HG03108 (cell line): ENCODE measurements around the gene TMEM163.
"Not testable (repeated sequence)": the region's sequence is repeated elsewhere in the genome, so short reads cannot be mapped to it uniquely, and the experiment has no call there.

Experiments
- ATAC-seq: cut with Tn5 transposase; IDR thresholded peaks from one replicate; pipeline ENCODE4 v1.9.1; 2021; ENCODE audit warnings: moderate library complexity; ENCODE audit not compliant: unreplicated experiment

TMEM163 gene

GRCh38 chr2:134583462-134583861, 135.3 kb downstream of the TMEM163 start:
- ATAC-seq = no peak

GRCh38 chr2:134582547-134582899, 136.3 kb downstream of the TMEM163 start:
- ATAC-seq = no peak

GRCh38 chr2:134581877-134582546, 136.8 kb downstream of the TMEM163 start:
- peak; percentile 61 for ATAC-seq

- no peak for ATAC-seq
Observed at GRCh38 chr2:134578316-134578715, 140.5 kb downstream of the TMEM163 start.

- ATAC-seq = no peak
Observed at GRCh38 chr2:134576478-134576877, 142.3 kb downstream of the TMEM163 start.

- ATAC-seq = no peak
Observed at GRCh38 chr2:134575888-134576287, 142.9 kb downstream of the TMEM163 start.

GRCh38 chr2:134574611-134575330, 144.0 kb downstream of the TMEM163 start:
- ATAC-seq = no peak

- no peak for ATAC-seq
Observed at GRCh38 chr2:134573724-134574123, 145.1 kb downstream of the TMEM163 start.

GRCh38 chr2:134573085-134573370, 145.8 kb downstream of the TMEM163 start:
- no peak for ATAC-seq

GRCh38 chr2:134572314-134573084, 146.3 kb downstream of the TMEM163 start:
- no peak for ATAC-seq

- no peak for ATAC-seq
Observed at GRCh38 chr2:134570676-134571075, 148.1 kb downstream of the TMEM163 start.

- no peak for ATAC-seq
Observed at GRCh38 chr2:134568413-134568812, 150.4 kb downstream of the TMEM163 start.

- ATAC-seq = no peak
Observed at GRCh38 chr2:134567666-134568065, 151.1 kb downstream of the TMEM163 start.

GRCh38 chr2:134564955-134565354, 153.8 kb downstream of the TMEM163 start:
- ATAC-seq = not testable (repeated sequence)

GRCh38 chr2:134564549-134564948, 154.3 kb downstream of the TMEM163 start:
- no peak for ATAC-seq

- no peak for ATAC-seq
Observed at GRCh38 chr2:134558208-134558830, 160.5 kb downstream of the TMEM163 start.

- ATAC-seq = no peak
Observed at GRCh38 chr2:134555411-134555810, 163.4 kb downstream of the TMEM163 start.

GRCh38 chr2:134553657-134554056, 165.1 kb downstream of the TMEM163 start:
- ATAC-seq = no peak

GRCh38 chr2:134550566-134551164, 168.1 kb downstream of the TMEM163 start:
- no peak for ATAC-seq

GRCh38 chr2:134549104-134549503, 169.7 kb downstream of the TMEM163 start:
- ATAC-seq = no peak

- ATAC-seq = no peak
Observed at GRCh38 chr2:134540990-134541389, 177.8 kb downstream of the TMEM163 start.
